ENCODE data around the gene ENOSF1.
A peak's percentile ranks its signal among the peaks of the same experiment; 100 is the strongest.

ENOSF1 gene

DNA sequence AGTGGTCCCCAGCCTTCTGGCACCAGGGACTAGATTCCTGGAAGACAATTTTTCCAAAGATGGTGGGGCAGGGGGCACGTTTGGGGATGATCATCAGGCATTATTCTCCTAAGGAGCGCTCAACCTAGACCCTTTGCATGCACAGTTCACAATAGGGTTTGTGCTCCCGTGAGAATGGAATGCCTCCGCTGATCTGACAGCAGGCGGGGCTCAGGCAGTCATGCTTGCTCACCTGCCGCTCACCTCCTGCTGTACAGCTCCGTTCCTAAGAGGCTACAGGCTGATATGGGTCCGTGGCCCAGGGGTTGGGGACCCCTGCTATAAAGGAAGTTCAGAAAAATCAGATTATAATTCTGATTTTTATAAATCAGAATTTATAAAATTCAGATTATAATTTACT, 77.3 kb downstream of the ENOSF1 start:
- no peak for DNase-seq (ENCODE audit: low read depth)

- no peak for DNase-seq (ENCODE audit: low read depth)
Measured at GRCh38 chr18:634551-635045, 77.8 kb downstream of the ENOSF1 start.

- DNase-seq (ENCODE audit: low read depth): no peak
Measured at GRCh38 chr18:631560-631959, 80.9 kb downstream of the ENOSF1 start.

DNA sequence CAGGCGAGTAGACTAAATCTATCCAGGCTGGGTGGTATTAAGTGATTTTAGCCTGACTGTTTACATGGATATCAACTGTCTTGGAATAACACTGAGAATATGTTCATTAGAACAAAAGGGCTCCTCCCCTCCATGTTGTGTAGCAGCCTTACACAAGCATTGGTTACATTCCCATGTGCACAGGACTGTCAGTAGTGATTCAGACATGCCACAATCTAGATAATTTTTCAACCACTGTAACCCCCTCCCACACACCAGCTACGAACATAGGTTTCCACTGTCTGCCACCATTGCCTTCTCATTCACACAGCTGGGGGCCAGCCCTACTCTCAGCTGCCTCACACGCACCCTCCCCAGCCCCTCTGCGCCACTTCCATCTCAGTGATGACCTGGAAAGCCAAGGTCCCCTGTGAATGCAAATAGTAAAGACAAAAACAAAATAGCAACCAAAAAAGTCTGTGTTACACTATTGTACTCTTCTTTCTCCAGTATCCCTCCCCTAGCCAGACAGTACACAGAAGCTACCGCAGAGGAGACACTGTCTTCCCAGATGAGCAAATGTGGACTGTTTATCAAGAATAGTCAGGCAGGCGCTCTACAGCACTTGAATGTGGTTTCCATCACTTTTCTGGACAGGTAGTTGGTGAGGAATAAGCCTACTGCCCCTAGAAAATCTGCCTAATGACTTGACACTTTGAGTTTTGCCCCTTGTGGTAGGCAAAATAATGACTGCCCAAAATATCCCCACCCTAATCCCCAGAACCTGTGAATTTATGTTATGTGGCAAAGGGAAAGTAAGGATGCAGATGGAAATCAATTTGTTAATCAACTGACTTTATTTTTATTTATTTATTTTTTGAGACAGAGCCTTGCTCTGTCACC, 82.9 kb downstream of the ENOSF1 start:
- DNase-seq (ENCODE audit: low read depth): no peak

- DNase-seq (ENCODE audit: low read depth): no peak
Measured at GRCh38 chr18:627231-627630, 85.2 kb downstream of the ENOSF1 start.

GRCh38 chr18:623761-624620, 88.4 kb downstream of the ENOSF1 start:
- DNase-seq (ENCODE audit: low read depth): peak; percentile 44

- no peak for DNase-seq (ENCODE audit: low read depth)
Measured at GRCh38 chr18:622289-622688, 90.1 kb downstream of the ENOSF1 start.

- DNase-seq (ENCODE audit: low read depth): no peak
Measured at GRCh38 chr18:621291-622043, 91.0 kb downstream of the ENOSF1 start.
